Nephron progenitor cell (in vitro differentiated cells): ENCODE data around the gene MORN1.

Experiments used
- DNase-seq: peaks from one replicate; pipeline ENCODE4 v3.0.0; 2021
- H3K27ac Mint-ChIP-seq: 2 replicates; pipeline ENCODE4 v1.8.0; 2021; ENCODE audit warnings: mild to moderate bottlenecking, moderate library complexity, mixed read lengths
- H3K27me3 Mint-ChIP-seq: 2 replicates; pipeline ENCODE4 v1.8.0; 2021; ENCODE audit warnings: mild to moderate bottlenecking, low read depth, mixed read lengths; ENCODE audit not compliant: poor library complexity
- H3K36me3 Mint-ChIP-seq: 2 replicates; pipeline ENCODE4 v1.8.0; 2021; ENCODE audit warnings: low read depth, mixed read lengths
- H3K4me1 Mint-ChIP-seq: 2 replicates; pipeline ENCODE4 v1.8.0; 2021; ENCODE audit warnings: mixed read lengths
- H3K4me3 Mint-ChIP-seq: 2 replicates; pipeline ENCODE4 v1.8.0; 2021; ENCODE audit warnings: mild to moderate bottlenecking, moderate library complexity, mixed read lengths
- H3K9me3 Mint-ChIP-seq: 2 replicates; pipeline ENCODE4 v1.8.0; 2021; ENCODE audit warnings: mild to moderate bottlenecking, moderate library complexity, mixed read lengths
- CTCF ChIP-seq: fragments of 200-600 bp; sonication (generic); IDR thresholded peaks from 2 replicates; pipeline ENCODE4 v1.5.0; 2021; ENCODE audit warnings: antibody characterized with exemption

MORN1 gene

DNA sequence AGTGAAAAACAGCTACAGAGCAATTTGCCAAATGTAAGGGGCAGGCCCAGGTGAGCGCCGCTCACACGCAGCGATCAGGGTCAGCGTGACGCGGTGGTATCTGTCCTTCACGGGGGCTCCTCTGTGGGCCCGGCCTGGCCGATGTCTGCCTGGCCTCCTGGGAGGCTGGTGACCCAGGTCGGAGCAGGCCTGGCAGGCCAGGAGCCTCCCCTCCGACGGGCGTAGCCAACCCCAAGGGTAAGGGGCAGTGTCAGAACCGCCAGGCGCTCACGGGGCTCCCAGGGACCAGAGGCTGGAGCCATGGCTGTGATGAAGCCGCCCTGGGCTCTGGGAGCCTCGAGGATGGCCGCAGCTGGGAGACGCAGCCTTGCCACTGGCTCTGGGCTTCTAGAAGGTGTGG, 72.1 kb downstream of the MORN1 start:
- no peak for DNase-seq
- peak overlapping the region; percentile 44 for H3K4me3 Mint-ChIP-seq

DNA sequence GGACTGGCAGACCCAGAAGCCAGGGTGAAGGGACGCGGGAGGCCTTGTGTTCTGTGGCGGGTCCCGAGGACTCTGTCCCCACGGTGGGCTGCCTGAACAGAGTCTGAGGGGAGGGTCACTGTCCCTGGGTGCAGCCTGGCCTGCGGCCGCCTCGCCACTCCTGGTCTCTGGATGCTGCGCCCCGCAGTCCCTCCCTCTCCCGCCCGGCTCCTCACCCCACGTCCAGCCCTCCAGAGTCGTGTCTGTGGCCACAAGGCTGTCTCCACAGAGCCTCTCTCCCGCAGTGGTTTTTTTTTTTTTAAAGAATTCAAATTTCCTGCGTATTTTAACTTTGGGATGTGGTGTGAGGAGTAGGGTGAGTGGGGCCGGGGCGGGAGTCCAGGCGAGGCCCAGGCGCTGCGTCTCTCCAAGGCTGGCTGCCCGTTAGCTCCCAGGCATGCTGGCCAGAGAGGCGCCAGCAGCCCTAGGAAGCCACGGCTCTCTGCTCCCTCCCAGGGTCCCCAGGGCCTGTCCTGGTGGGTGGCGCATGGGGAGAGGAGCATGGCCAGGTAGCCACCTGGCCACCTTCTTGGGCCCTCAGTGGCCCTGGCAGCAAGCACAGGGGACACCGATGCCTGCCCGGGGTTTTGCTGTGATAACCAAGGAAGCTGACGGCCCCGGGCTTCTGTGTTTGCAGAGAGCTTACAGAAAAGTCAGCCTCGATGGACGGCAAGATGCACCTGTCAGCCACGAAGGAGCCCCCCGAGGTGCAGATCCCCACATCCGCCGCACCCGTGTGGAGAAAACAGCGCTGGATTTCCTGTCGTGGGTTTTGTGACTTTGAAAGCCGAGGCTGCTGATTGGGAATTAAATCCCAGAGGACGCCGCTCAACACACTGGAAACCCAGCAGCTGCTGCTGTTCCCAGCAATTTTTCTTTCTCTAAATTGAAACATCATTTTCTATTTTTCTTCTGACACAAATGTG, 72.8 kb downstream of the MORN1 start:
- TF ChIP-seq CTCF: no peak
- H3K4me1 Mint-ChIP-seq: peaks cover 46% of the 10 kb centered on the region
- no peaks in the 10 kb centered on the region for H3K36me3 Mint-ChIP-seq
- H3K9me3 Mint-ChIP-seq: no peaks in the 10 kb centered on the region
- peaks cover 7% of the 10 kb centered on the region for H3K27me3 Mint-ChIP-seq
- H3K4me3 Mint-ChIP-seq: peak overlapping the region; percentile 44
- H3K27ac Mint-ChIP-seq: peak overlapping the region; percentile 86
- no peak for DNase-seq

More for the DNA sequence above, 72.1 kb downstream of the MORN1 start:
- H3K36me3 Mint-ChIP-seq: no peaks in the 10 kb centered on the region
- peaks cover 46% of the 10 kb centered on the region for H3K4me1 Mint-ChIP-seq
- no peak for TF ChIP-seq CTCF
- H3K27ac Mint-ChIP-seq: peak overlapping the region; percentile 86
- H3K9me3 Mint-ChIP-seq: peaks cover 2% of the 10 kb centered on the region
- peaks cover 14% of the 10 kb centered on the region for H3K27me3 Mint-ChIP-seq

GRCh38 chr1:2317230-2318065, 73.9 kb downstream of the MORN1 start:
- H3K36me3 Mint-ChIP-seq: no peaks in the 10 kb centered on the region
- peaks cover 41% of the 10 kb centered on the region for H3K4me1 Mint-ChIP-seq
- no peak for TF ChIP-seq CTCF
- DNase-seq: peak; percentile 38
- peaks cover 6% of the 10 kb centered on the region for H3K27me3 Mint-ChIP-seq
- peak overlapping the region; percentile 54 for H3K4me3 Mint-ChIP-seq
- H3K9me3 Mint-ChIP-seq: no peaks in the 10 kb centered on the region
- H3K27ac Mint-ChIP-seq: no peak overlapping the region

- no peak overlapping the region for H3K4me3 Mint-ChIP-seq
- no peaks in the 10 kb centered on the region for H3K36me3 Mint-ChIP-seq
- H3K27me3 Mint-ChIP-seq: peaks cover 6% of the 10 kb centered on the region
These were observed 74.8 kb downstream of the MORN1 start for GRCh38 chr1:2316451-2316961.

More at GRCh38 chr1:2316451-2316961, 74.8 kb downstream of the MORN1 start:
- TF ChIP-seq CTCF: no peak
- no peak for DNase-seq
- Mint-ChIP-seq H3K27ac (peak overlapping the region; percentile 77), H3K9me3 (no peaks in the 10 kb centered on the region), H3K4me1 (peaks cover 31% of the 10 kb centered on the region)
